ENCODE measurements around the gene SOBP.
A peak's percentile ranks its signal among the peaks of the same experiment; 100 is the strongest.

SOBP gene

DNA sequence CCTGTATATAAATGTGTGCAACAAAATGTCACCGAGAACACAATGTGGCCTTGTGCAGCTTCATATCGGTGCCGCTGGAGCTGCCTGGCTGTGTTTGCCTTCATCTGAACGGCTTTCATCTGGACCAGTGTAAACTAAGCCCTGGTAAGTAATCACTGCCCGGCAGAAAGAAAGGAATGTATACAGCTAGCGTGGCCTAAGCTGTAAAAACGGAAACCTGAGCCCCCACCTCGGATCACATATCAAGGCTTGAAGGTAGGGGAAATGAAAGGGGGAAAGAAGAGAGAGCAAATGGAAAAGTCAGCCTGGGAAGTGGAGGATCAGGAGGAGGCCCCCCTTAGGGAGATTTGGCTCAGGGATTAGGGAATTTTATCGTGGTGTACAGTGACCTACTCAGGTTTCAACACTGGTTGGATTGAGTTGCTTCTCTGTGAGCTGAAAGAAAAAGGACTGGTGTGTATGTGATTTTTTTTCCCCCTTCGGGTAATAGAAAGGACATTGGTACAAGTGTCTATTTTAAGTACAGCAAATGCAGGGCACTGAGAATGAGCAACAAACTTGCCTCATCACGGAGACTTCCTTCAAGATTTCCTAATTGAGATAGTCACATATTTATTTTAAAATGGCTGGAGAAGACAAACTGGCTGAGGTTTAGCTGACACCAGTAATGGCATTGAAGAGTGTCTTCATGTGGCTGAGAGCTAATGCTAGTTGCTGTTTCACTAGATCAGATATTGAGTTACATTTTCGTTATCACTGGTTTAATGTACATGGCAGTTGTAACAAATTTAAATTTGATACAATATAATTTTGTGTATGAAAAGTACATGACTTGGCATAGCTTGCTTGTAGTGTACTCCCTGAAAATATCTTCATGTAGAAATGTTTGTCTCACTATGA, 3.5 kb downstream of the SOBP start:
- peak; percentile 10; the same call in 1 of the 3 replicates for ATAC-seq
- TF ChIP-seq PPARA (CRISPR knock-in tag; IDR thresholded peaks at IDR 0.05; ENCODE audit: borderline replicate concordance) (no peak), ZNF8 (CRISPR knock-in tag; IDR thresholded peaks at IDR 0.05) (no peak), BACH2 (CRISPR knock-in tag; IDR thresholded peaks at IDR 0.05; ENCODE audit: borderline replicate concordance) (no peak), CSDC2 (CRISPR knock-in tag; IDR thresholded peaks at IDR 0.05) (no peak), ARNTL (CRISPR knock-in tag; IDR thresholded peaks at IDR 0.05; ENCODE audit: borderline replicate concordance, low read depth) (no peak), OSR1 (CRISPR knock-in tag; IDR thresholded peaks at IDR 0.05) (no peak), ZFP3 (CRISPR knock-in tag; IDR thresholded peaks at IDR 0.05) (no peak), ESRRG (CRISPR knock-in tag; IDR thresholded peaks at IDR 0.05) (no peak), ISL1 (CRISPR knock-in tag; IDR thresholded peaks at IDR 0.05) (no peak)
- TF ChIP-seq, protein P1, sequence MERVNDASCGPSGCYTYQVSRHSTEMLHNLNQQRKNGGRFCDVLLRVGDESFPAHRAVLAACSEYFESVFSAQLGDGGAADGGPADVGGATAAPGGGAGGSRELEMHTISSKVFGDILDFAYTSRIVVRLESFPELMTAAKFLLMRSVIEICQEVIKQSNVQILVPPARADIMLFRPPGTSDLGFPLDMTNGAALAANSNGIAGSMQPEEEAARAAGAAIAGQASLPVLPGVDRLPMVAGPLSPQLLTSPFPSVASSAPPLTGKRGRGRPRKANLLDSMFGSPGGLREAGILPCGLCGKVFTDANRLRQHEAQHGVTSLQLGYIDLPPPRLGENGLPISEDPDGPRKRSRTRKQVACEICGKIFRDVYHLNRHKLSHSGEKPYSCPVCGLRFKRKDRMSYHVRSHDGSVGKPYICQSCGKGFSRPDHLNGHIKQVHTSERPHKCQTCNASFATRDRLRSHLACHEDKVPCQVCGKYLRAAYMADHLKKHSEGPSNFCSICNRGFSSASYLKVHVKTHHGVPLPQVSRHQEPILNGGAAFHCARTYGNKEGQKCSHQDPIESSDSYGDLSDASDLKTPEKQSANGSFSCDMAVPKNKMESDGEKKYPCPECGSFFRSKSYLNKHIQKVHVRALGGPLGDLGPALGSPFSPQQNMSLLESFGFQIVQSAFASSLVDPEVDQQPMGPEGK (CRISPR knock-in tag; IDR thresholded peaks at IDR 0.05; ENCODE audit: borderline replicate concordance) = no peak
- TF ChIP-seq, protein P2, sequence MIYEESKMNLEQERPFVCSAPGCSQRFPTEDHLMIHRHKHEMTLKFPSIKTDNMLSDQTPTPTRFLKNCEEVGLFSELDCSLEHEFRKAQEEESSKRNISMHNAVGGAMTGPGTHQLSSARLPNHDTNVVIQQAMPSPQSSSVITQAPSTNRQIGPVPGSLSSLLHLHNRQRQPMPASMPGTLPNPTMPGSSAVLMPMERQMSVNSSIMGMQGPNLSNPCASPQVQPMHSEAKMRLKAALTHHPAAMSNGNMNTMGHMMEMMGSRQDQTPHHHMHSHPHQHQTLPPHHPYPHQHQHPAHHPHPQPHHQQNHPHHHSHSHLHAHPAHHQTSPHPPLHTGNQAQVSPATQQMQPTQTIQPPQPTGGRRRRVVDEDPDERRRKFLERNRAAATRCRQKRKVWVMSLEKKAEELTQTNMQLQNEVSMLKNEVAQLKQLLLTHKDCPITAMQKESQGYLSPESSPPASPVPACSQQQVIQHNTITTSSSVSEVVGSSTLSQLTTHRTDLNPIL (CRISPR knock-in tag; IDR thresholded peaks at IDR 0.05; ENCODE audit: low read depth) = no peak
- TF ChIP-seq, protein P3, sequence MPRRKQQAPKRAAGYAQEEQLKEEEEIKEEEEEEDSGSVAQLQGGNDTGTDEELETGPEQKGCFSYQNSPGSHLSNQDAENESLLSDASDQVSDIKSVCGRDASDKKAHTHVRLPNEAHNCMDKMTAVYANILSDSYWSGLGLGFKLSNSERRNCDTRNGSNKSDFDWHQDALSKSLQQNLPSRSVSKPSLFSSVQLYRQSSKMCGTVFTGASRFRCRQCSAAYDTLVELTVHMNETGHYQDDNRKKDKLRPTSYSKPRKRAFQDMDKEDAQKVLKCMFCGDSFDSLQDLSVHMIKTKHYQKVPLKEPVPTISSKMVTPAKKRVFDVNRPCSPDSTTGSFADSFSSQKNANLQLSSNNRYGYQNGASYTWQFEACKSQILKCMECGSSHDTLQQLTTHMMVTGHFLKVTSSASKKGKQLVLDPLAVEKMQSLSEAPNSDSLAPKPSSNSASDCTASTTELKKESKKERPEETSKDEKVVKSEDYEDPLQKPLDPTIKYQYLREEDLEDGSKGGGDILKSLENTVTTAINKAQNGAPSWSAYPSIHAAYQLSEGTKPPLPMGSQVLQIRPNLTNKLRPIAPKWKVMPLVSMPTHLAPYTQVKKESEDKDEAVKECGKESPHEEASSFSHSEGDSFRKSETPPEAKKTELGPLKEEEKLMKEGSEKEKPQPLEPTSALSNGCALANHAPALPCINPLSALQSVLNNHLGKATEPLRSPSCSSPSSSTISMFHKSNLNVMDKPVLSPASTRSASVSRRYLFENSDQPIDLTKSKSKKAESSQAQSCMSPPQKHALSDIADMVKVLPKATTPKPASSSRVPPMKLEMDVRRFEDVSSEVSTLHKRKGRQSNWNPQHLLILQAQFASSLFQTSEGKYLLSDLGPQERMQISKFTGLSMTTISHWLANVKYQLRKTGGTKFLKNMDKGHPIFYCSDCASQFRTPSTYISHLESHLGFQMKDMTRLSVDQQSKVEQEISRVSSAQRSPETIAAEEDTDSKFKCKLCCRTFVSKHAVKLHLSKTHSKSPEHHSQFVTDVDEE (CRISPR knock-in tag; IDR thresholded peaks at IDR 0.05) = no peak
- TF ChIP-seq, protein P4, sequence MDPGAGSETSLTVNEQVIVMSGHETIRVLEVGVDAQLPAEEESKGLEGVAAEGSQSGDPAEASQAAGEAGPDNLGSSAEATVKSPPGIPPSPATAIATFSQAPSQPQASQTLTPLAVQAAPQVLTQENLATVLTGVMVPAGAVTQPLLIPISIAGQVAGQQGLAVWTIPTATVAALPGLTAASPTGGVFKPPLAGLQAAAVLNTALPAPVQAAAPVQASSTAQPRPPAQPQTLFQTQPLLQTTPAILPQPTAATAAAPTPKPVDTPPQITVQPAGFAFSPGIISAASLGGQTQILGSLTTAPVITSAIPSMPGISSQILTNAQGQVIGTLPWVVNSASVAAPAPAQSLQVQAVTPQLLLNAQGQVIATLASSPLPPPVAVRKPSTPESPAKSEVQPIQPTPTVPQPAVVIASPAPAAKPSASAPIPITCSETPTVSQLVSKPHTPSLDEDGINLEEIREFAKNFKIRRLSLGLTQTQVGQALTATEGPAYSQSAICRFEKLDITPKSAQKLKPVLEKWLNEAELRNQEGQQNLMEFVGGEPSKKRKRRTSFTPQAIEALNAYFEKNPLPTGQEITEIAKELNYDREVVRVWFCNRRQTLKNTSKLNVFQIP (CRISPR knock-in tag; IDR thresholded peaks at IDR 0.05; ENCODE audit: borderline replicate concordance, low read depth) = no peak
- TF ChIP-seq, protein P5, sequence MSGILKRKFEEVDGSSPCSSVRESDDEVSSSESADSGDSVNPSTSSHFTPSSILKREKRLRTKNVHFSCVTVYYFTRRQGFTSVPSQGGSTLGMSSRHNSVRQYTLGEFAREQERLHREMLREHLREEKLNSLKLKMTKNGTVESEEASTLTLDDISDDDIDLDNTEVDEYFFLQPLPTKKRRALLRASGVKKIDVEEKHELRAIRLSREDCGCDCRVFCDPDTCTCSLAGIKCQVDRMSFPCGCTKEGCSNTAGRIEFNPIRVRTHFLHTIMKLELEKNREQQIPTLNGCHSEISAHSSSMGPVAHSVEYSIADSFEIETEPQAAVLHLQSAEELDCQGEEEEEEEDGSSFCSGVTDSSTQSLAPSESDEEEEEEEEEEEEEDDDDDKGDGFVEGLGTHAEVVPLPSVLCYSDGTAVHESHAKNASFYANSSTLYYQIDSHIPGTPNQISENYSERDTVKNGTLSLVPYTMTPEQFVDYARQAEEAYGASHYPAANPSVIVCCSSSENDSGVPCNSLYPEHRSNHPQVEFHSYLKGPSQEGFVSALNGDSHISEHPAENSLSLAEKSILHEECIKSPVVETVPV (CRISPR knock-in tag; IDR thresholded peaks at IDR 0.05) = no peak

DNA sequence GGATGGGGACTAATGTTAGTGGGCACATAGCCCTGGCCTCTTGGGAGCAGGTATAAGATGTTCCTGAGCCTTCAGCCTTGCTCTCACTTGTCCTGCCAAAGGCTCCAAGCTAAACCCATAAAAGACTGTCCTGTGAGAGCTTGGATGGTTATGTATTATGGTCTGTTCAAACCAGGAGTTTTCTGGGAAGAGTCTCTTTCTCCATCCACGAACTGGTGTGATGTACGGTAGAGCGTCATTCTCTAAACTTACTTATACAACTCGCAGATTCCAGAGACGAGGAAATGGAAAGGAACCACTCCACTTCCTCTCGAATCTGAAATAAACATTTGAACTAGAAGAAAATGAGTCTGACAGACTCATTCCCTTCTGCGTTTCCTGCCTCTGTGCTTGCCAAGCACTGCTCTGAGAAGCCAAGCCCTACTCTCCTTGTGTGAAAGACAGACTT, 5.3 kb downstream of the SOBP start:
- ATAC-seq = no peak
- TF ChIP-seq, protein P5 (CRISPR knock-in tag; IDR thresholded peaks at IDR 0.05) = no peak
- TF ChIP-seq BACH2 (CRISPR knock-in tag; IDR thresholded peaks at IDR 0.05; ENCODE audit: borderline replicate concordance) (no peak), ZC3H10 (CRISPR knock-in tag; IDR thresholded peaks at IDR 0.05) (no peak), GLIS3 (CRISPR knock-in tag; IDR thresholded peaks at IDR 0.05) (no peak), ZFP30 (CRISPR knock-in tag; IDR thresholded peaks at IDR 0.05) (no peak), ZNF8 (CRISPR knock-in tag; IDR thresholded peaks at IDR 0.05) (no peak), PPARA (CRISPR knock-in tag; IDR thresholded peaks at IDR 0.05; ENCODE audit: borderline replicate concordance) (no peak), OSR1 (CRISPR knock-in tag; IDR thresholded peaks at IDR 0.05) (no peak), ISL1 (CRISPR knock-in tag; IDR thresholded peaks at IDR 0.05) (no peak), ZNF70 (CRISPR knock-in tag; IDR thresholded peaks at IDR 0.05) (no peak), ARNTL (CRISPR knock-in tag; IDR thresholded peaks at IDR 0.05; ENCODE audit: borderline replicate concordance, low read depth) (no peak), ESRRG (CRISPR knock-in tag; IDR thresholded peaks at IDR 0.05) (no peak), CSDC2 (CRISPR knock-in tag; IDR thresholded peaks at IDR 0.05) (no peak), ZFP3 (CRISPR knock-in tag; IDR thresholded peaks at IDR 0.05) (no peak), ZNF565 (CRISPR knock-in tag; conservative IDR thresholded peaks at IDR 0.05; ENCODE audit: low read depth) (no peak)
- TF ChIP-seq, protein P3 (CRISPR knock-in tag; IDR thresholded peaks at IDR 0.05) = no peak
- TF ChIP-seq, protein P1 (CRISPR knock-in tag; IDR thresholded peaks at IDR 0.05; ENCODE audit: borderline replicate concordance) = no peak

Data from SK-N-SH treated with all-trans-retinoic acid at 6 μM for 48 hours (cell line).